ENCODE results near the gene DYNLL1.
"Not testable (repeated sequence)": the region's sequence is repeated elsewhere in the genome, so short reads cannot be mapped to it uniquely, and the experiment has no call there.

The DYNLL1 gene

DNA sequence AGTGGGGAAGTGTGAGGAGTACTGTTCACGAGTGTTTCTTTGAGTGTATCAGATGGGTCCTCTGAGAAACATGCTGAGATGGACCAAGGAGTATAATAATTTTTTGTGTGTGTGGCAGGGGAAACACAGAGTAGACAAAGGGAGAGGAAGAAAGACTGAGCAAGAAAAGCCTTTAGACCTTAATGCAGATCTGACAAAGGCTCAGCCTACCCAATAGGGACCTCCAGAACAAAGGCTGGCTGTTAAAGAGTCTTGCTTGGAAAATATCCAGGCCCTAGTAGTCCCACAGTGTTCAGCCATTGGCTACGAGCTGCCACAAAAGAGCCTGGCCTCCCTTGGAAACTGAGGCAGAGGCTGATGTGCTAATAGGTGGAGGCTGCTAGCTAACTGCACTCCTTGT lies 19.6 kb downstream of the DYNLL1 start:
- DNase-seq (ENCODE audit: low read depth), result no peak

DNA sequence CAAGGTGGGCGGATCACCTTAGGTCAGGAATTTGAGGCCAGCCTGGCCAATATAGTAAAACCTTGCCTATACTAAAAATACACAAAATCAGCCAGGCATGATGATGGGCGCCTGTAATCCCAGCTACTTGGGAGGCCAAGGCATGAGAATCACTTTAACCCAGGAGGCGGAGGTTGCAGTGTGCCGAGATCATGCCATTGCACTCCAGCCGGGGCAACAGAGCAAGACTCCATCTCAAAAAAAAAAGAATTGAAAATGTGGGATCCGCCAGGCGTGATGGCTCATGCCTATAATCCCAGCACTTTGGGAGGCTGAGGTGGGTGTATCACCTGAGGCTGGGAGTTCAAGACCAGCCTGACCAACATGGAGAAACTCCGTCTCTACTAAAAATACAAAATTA lies 23.4 kb downstream of the DYNLL1 start:
- DNase-seq (ENCODE audit: low read depth), result not testable (repeated sequence)

DNA sequence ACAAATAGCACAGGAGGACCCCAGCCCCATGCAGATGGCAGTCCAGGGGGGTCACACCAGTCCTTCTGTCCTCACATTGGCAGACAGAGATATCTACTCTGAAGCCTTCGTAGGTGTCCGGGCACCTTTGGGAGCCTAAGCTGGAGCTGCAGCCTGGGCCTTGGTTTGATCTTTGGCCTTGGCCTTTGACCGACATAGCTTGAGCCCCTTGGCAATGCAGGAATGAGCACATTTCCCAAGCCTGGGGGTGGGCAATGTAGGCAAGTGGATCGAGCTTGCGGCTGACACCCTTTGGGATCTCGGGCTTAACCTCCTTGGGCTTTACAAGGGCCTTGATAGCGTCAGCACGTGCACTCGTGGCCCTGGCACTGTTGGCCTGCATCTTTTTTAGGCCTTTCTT lies 26.7 kb downstream of the DYNLL1 start:
- no peak for DNase-seq (ENCODE audit: low read depth)

GRCh38 chr12:120528861-120529525 lies 33.1 kb downstream of the DYNLL1 start, which contains the start of gene COQ5:
Gene COQ5, minus strand, starts transcription at chr12:120529158. Its CDS starts 17 bp downstream, at chr12:120529141.
- DNase-seq (ENCODE audit: low read depth), result peak; percentile 61

GRCh38 chr12:120529641-120530417 lies 33.9 kb downstream of the DYNLL1 start:
- DNase-seq (ENCODE audit: low read depth), result no peak

- not testable (repeated sequence) for DNase-seq (ENCODE audit: low read depth)
Observed at GRCh38 chr12:120530418-120530761, 34.5 kb downstream of the DYNLL1 start.

DNA sequence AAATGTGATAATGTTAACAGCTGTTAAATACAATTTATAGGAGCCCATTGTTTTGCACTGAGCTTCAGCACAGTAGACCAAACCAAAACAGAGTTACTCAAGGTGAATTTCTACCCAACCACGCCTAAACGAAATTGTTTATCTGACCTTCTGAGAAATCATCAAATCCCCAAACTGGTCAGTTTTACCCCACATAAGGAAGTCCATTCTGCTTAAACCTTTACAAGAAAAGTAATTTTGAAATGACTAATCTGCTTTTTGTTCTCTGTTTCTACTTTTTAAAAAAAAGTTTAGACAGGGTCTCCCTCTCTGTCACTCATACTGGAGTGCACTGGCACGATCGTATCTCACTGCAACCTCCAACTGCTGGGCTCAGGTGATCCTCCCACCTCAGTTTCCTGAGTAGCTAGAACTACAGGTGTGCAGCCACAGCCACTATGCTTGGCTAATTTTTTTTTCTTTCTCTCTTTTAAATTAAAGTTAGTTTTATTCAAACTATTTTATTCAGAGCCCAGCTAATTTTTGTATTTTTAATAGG lies 36.9 kb downstream of the DYNLL1 start:
- DNase-seq (ENCODE audit: low read depth), result no peak

DNA sequence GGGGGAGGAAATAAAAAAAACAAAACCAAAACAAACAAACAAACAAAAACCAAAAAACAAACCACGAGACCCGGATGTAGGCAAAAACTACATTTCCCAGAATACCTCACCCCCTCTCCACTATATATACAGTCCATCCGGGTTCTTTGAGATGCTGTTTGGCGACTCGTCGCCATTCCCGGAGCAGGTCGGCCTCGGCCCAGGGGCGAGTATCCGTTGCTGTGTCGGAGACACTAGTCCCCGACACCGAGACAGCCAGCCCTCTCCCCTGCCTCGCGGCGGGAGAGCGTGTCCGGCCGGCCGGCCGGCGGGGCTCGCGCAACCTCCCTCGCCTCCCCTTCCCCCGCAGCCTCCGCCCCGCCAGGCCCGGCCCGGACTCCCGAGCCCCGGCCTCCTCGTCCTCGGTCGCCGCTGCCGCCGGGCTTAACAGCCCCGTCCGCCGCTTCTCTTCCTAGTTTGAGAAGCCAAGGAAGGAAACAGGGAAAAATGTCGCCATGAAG lies 38.3 kb downstream of the DYNLL1 start, which contains the start of gene RNF10:
RNF10 (plus strand) TSS at position 154 of the 500 bp plus-strand sequence. CDS start 456 bp downstream, outside the sequence.
- DNase-seq (ENCODE audit: low read depth), result peak; percentile 64

- peak; percentile 32 for DNase-seq (ENCODE audit: low read depth)
Observed at GRCh38 chr12:120534703-120535655, 39.1 kb downstream of the DYNLL1 start.

GRCh38 chr12:120536064-120536791 lies 40.3 kb downstream of the DYNLL1 start:
- no peak for DNase-seq (ENCODE audit: low read depth)

DNA sequence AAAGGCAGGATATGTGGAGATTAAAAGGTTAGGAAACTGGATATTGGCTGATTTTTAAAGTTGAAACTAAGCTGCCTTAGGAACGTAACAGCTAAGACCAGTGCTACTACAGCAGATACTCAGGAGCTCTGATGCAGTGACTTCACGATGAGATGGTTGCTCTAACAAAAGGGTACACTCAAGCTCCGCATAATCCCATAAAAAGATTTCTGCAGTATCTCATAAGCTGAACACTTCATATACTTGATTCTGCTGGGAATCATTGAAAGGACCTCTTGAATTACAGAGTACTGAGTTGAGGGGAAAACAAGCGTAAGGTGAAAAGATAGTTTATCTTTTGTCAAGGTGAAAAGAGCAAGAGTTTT lies 41.9 kb downstream of the DYNLL1 start:
- DNase-seq (ENCODE audit: low read depth), result no peak

- no peak for DNase-seq (ENCODE audit: low read depth)
Observed at GRCh38 chr12:120538281-120539156, 42.6 kb downstream of the DYNLL1 start.

- DNase-seq (ENCODE audit: low read depth), result no peak
Observed at GRCh38 chr12:120539303-120539702, 43.4 kb downstream of the DYNLL1 start.

GRCh38 chr12:120540445-120540844 lies 44.5 kb downstream of the DYNLL1 start:
- no peak for DNase-seq (ENCODE audit: low read depth)

- no peak for DNase-seq (ENCODE audit: low read depth)
Observed at GRCh38 chr12:120542166-120542565, 46.3 kb downstream of the DYNLL1 start.

GRCh38 chr12:120544691-120545090 lies 48.8 kb downstream of the DYNLL1 start:
- no peak for DNase-seq (ENCODE audit: low read depth)

DNA sequence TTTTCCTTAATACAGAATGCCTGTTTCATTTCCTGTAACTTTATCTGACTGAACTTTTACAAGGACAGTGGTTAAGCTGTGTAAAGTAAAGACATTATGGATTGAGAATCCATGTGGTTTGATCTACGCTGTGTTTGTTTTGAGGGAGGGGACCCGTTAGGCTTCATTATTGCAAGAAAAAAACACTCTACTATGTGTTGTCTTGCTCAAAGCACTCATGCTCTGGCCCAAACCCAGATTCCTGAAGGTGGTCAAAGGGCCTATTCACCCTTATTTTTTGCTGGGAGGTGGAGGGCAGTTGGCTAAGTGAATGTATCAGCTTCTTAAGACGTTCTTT lies 50.1 kb downstream of the DYNLL1 start:
- no peak for DNase-seq (ENCODE audit: low read depth)
